ENCODE data around the gene PKNOX2.

GRCh38 chr11:125468852-125469251 is 304.3 kb downstream of the PKNOX2 start:
- TF ChIP-seq EZH2 (optimal IDR thresholded peaks at IDR 0.05; ENCODE audit: low read depth, low read length): no peak
- no peak for TF ChIP-seq CTCF (IDR thresholded peaks at IDR 0.05; ENCODE audit: low read length)
